ENCODE results near the gene SERPINB6.

GRCh38 chr6:3001773-3002293, 30.5 kb upstream of the SERPINB6 start:
- peak; percentile 41 to 75 for TF ChIP-seq RAD21 (IDR thresholded peaks at IDR 0.05)
- TF ChIP-seq CTCF (IDR thresholded peaks at IDR 0.05; ENCODE audit: low read depth, low read length, missing input control): peak; percentile 52
- no peak for TF ChIP-seq EGR1 (IDR thresholded peaks at IDR 0.05; ENCODE audit: low read depth in 2 of 2)
- TF ChIP-seq SP1 (IDR thresholded peaks at IDR 0.05): peak; percentile 26
- peak; percentile 28 for TF ChIP-seq MAX (IDR thresholded peaks at IDR 0.05)
